ENCODE measurements around the gene MAPKAPK2. TPM values are rescaled to one million over a fixed set of nuclear protein-coding genes. Genes with fewer than 3 reads are reported as not detected.

The MAPKAPK2 gene
- total RNA-seq, 1 donor, result 31.0 TPM

DNA sequence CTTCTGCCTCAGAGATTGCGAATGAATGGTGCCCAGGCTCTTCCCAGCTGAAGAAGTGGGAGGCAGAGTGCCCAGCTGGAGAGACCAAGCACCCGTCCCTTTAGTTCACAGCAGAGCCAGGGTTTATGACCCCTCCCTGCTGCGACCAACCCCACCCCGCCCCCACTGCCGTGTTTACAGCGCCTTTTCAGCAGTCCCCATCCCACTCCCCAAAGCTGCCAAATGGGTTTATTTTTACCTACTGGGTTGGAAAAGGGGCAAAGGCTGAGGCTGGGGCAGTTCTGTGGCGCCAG lies 25.8 kb upstream of the MAPKAPK2 start:
- DNase-seq (ENCODE audit: low read depth), result no peak
- no peak overlapping the region for H3K4me3 ChIP-seq (ENCODE audit: low read depth, low read length)
- TF ChIP-seq, protein P1, sequence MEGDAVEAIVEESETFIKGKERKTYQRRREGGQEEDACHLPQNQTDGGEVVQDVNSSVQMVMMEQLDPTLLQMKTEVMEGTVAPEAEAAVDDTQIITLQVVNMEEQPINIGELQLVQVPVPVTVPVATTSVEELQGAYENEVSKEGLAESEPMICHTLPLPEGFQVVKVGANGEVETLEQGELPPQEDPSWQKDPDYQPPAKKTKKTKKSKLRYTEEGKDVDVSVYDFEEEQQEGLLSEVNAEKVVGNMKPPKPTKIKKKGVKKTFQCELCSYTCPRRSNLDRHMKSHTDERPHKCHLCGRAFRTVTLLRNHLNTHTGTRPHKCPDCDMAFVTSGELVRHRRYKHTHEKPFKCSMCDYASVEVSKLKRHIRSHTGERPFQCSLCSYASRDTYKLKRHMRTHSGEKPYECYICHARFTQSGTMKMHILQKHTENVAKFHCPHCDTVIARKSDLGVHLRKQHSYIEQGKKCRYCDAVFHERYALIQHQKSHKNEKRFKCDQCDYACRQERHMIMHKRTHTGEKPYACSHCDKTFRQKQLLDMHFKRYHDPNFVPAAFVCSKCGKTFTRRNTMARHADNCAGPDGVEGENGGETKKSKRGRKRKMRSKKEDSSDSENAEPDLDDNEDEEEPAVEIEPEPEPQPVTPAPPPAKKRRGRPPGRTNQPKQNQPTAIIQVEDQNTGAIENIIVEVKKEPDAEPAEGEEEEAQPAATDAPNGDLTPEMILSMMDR (IDR thresholded peaks at IDR 0.05; ENCODE audit: insufficient read depth, low read length), result no peak

DNA sequence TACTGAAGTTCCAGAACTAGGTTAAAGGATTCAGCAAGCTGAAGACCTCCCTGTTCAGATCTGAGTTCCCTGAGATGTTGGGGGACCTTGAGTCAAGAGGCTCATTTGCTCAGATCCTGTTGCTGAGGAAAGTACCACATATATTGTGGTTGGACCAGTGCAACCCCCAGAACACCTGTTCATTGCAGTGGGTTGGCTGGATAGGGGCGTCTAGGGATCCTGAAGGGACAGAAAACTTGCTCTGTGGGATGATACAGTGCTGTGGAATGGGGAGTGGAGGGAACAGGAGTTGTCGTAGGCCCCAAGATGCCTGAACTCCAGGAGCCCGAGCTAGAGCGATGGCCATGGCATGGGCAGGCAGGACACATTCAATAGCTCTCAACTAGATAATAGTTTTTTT lies 24.6 kb upstream of the MAPKAPK2 start:
- no peak overlapping the region for H3K4me3 ChIP-seq (ENCODE audit: low read depth, low read length)
- DNase-seq (ENCODE audit: low read depth), result no peak
- TF ChIP-seq, protein P1 (IDR thresholded peaks at IDR 0.05; ENCODE audit: insufficient read depth, low read length), result no peak

DNA sequence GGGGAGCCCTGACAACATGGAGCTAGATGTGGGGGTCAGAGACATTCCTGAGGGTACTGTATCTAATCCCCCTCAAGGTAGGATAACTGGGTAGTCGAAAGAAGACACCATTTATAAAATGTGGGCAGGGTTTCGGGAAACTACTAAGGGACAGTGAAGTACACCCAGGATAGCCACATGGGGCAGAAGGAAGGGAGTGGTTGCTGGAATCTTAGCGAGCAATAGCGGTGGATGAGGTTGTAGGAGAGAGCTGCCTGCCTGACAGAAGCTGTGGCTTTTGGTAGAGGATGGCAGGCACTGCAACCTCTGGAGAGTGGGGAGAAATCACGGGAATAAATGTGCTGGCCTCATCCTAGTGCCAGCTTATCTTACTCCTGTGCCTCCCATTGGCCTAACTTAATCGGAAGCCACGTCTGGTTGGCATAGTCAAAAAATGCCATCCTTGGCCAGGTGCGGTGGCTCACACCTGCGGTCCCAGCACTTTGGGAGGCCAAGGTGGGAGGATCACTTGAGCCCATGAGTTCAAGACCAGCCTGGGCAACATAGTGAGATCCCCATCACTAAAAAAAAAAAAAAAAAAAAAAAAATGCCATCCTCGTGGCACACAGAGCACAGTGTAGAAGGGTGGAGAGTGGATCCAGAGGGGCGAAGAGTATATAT lies 23.4 kb upstream of the MAPKAPK2 start:
- TF ChIP-seq, protein P1 (IDR thresholded peaks at IDR 0.05; ENCODE audit: insufficient read depth, low read length), result no peak
- H3K4me3 ChIP-seq (ENCODE audit: low read depth, low read length), result no peak overlapping the region
- DNase-seq (ENCODE audit: low read depth), result no peak

DNA sequence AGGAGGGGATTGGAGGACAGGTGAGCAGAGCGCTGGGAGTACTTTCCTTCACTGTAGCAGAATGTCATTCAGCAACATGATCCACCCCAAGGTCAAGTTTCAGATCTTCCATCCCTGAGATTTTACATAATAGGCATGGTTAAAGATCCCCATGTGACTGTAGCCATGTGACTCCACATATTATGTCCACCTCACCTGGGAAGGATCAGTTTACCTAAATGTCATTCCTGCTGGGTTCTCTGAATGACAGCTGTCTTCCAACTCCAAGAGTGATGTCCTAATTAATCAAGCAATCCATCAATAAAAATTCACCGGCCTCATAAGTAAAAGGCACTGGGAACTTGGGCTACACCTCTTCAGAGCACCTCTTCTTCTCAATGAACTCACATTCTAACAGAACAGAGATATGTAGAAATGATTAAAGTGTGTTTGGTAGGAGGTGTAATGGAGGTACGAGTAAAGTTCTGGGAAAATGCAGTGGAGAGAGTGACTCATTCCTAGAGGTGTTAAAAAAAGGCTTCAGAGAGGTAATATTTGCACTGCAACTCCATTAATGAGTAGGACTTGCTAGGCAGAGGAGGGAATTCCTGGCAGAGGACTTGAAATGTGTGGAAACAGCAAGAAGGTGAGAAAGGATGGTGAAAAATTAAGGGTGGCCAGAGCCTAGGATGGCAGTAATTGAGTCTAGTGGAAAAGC lies 22.2 kb upstream of the MAPKAPK2 start:
- TF ChIP-seq, protein P1 (IDR thresholded peaks at IDR 0.05; ENCODE audit: insufficient read depth, low read length), result no peak
- no peak for DNase-seq (ENCODE audit: low read depth)
- H3K4me3 ChIP-seq (ENCODE audit: low read depth, low read length), result no peak overlapping the region

DNA sequence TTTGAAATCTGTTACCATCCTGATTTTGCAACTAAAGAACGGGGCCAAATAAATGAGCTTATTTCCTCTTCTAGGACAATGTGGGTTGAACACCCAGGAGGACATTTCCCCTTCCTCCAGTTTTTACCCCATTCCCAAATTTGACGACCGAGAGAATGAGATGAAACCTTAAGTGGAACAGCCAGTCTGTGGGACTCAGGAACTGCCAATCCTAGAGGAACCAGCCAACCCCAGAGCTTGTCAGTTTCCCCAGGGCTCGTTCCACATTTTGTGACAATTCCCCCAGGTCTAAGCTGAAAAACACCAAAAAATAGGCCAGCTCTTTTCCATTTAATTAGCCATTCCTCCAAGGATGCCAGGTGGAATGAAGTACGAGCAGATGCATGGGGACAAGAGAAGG lies 21.3 kb upstream of the MAPKAPK2 start:
- DNase-seq (ENCODE audit: low read depth), result no peak
- H3K4me3 ChIP-seq (ENCODE audit: low read depth, low read length), result no peak overlapping the region
- TF ChIP-seq, protein P1 (IDR thresholded peaks at IDR 0.05; ENCODE audit: insufficient read depth, low read length), result no peak

DNA sequence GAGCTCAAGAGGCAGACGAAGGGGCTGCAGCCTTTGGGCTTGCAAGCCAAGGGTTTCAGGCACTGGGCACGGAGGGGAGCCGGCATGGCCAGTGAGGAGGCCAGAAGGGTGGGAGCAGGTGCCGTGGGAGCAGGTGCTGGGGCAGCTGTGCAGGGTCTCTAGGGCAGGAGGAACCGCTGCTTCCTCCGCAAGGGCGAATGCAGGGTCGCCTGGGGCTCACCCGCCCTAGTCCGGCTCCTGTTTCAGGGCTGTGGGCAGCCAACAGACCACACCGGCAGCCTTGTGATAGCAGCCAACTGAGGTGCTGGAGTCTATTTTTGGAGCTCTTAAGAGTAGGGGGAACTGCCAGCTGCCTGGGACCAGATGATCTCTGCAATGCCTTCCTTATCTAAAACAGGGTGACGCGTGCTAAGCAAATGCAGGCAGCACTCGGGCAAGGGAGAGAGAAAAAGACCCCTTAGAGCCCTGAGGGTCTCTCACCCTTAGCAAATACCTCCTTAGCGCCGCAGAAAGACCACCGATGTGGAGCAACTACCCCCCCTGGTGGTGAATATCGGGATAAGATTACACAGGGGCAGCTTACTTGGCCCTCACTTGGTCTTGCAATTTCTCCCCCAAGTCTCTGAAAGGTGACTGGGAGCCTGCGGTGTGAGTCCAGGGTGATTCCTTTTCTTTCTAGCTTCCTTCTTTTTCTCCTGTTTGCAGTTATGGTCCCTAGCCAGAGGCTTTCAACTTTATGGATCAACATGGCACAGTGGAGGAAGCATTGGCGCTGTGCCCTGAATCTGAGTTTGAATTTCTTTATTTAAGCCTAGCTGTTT lies 20.7 kb upstream of the MAPKAPK2 start:
- H3K4me3 ChIP-seq (ENCODE audit: low read depth, low read length), result peak overlapping the region; percentile 2

More for the DNA sequence above, 20.7 kb upstream of the MAPKAPK2 start:
- TF ChIP-seq, protein P1 (IDR thresholded peaks at IDR 0.05; ENCODE audit: insufficient read depth, low read length), result peak; percentile 77
- peak; percentile 79 for DNase-seq (ENCODE audit: low read depth)

All from fibroblast of the aortic adventitia (primary cell).